Activated CD8-positive, alpha-beta memory T cell treated with anti-CD3 and anti-CD28 coated beads for 1 hour (primary cell): ENCODE measurements around the gene LEFTY2.
"Not testable (repeated sequence)": the region's sequence is repeated elsewhere in the genome, so short reads cannot be mapped to it uniquely, and the experiment has no call there.

Experiments used
- DNase-seq, 2 donors: peaks; one replicate each; pipeline ENCODE4 v3.0.0-alpha.2; 2020; ENCODE audit warnings: low read depth in 1 of 2; ENCODE audit errors: extremely low read depth in 1 of 2

Gene LEFTY2

GRCh38 chr1:225954753-225955152 is 13.7 kb upstream of the LEFTY2 start:
- no peak for DNase-seq

- no peak for DNase-seq
These were observed 12.3 kb upstream of the LEFTY2 start for GRCh38 chr1:225953315-225953714.

- no peak for DNase-seq
These were observed 10.0 kb upstream of the LEFTY2 start for GRCh38 chr1:225950905-225951497.

- DNase-seq, result no peak
These were observed 8.0 kb upstream of the LEFTY2 start for GRCh38 chr1:225949041-225949440.

- DNase-seq, result no peak
These were observed 5.8 kb upstream of the LEFTY2 start for GRCh38 chr1:225946803-225947202.

- DNase-seq, result no peak
These were observed 5.1 kb upstream of the LEFTY2 start for GRCh38 chr1:225946082-225946620.

GRCh38 chr1:225945564-225945963 is 4.5 kb upstream of the LEFTY2 start:
- no peak for DNase-seq

- DNase-seq, result no peak
These were observed 3.9 kb upstream of the LEFTY2 start for GRCh38 chr1:225944951-225945350.

GRCh38 chr1:225944387-225944786 is 3.4 kb upstream of the LEFTY2 start:
- no peak for DNase-seq

- no peak for DNase-seq
These were observed 2.6 kb upstream of the LEFTY2 start for GRCh38 chr1:225943582-225943981.

GRCh38 chr1:225942574-225942973 is 1.6 kb upstream of the LEFTY2 start:
- DNase-seq, result no peak

GRCh38 chr1:225941942-225942222 is 862 bp upstream of the LEFTY2 start:
- no peak for DNase-seq

GRCh38 chr1:225940385-225941151 is 452 bp downstream of the LEFTY2 start:
- DNase-seq, result no peak

GRCh38 chr1:225939939-225940310 is 1.1 kb downstream of the LEFTY2 start:
- DNase-seq, result not testable (repeated sequence)

GRCh38 chr1:225939097-225939938 is 1.7 kb downstream of the LEFTY2 start:
- DNase-seq, result not testable (repeated sequence)

GRCh38 chr1:225937048-225937968 is 3.7 kb downstream of the LEFTY2 start:
- DNase-seq, result no peak

- no peak for DNase-seq
These were observed 4.5 kb downstream of the LEFTY2 start for GRCh38 chr1:225936523-225936922.

GRCh38 chr1:225936086-225936485 is 4.9 kb downstream of the LEFTY2 start:
- DNase-seq, result not testable (repeated sequence)

- DNase-seq, result no peak
These were observed 6.3 kb downstream of the LEFTY2 start for GRCh38 chr1:225934711-225935110.

- no peak for DNase-seq
These were observed 7.9 kb downstream of the LEFTY2 start for GRCh38 chr1:225933072-225933471.
